ENCODE results near the gene SDK1.

SDK1 gene

GRCh38 chr7:3688071-3688470, 387.0 kb downstream of the SDK1 start:
- Histone ChIP-seq H3K4me1 (no peaks in the 10 kb centered on the region), H3K9ac (no peak overlapping the region), H3K27ac (no peak overlapping the region), H3K9me3 (ENCODE audit: control insufficient read depth, low read length) (no peaks in the 10 kb centered on the region), H2AFZ (no peak overlapping the region), H3K27me3 (ENCODE audit: control insufficient read depth, insufficient read depth, low read length) (no peaks in the 10 kb centered on the region), H3K79me2 (no peaks in the 10 kb centered on the region), H3K4me2 (ENCODE audit: low read length) (no peak overlapping the region), H3K36me3 (ENCODE audit: control insufficient read depth, insufficient read depth, low read length) (no peaks in the 10 kb centered on the region), H3K4me3 (ENCODE audit: low read depth, low read length) (no peak overlapping the region)
- TF ChIP-seq CTCF (IDR thresholded peaks at IDR 0.05) = no peak

- H3K4me2 ChIP-seq (ENCODE audit: low read length) = no peak overlapping the region
- no peak overlapping the region for H3K4me3 ChIP-seq (ENCODE audit: low read depth, low read length)
- no peaks in the 10 kb centered on the region for H3K4me1 ChIP-seq
- no peak overlapping the region for H3K27ac ChIP-seq
- no peaks in the 10 kb centered on the region for H3K36me3 ChIP-seq (ENCODE audit: control insufficient read depth, insufficient read depth, low read length)
- no peak overlapping the region for H3K9ac ChIP-seq
- no peak overlapping the region for H2AFZ ChIP-seq
- no peaks in the 10 kb centered on the region for H3K79me2 ChIP-seq
- no peaks in the 10 kb centered on the region for H3K27me3 ChIP-seq (ENCODE audit: control insufficient read depth, insufficient read depth, low read length)
- no peaks in the 10 kb centered on the region for H3K9me3 ChIP-seq (ENCODE audit: control insufficient read depth, low read length)
- no peak for TF ChIP-seq CTCF (IDR thresholded peaks at IDR 0.05)
Measured at GRCh38 chr7:3688842-3689241, 387.8 kb downstream of the SDK1 start.

- H3K79me2 ChIP-seq = no peaks in the 10 kb centered on the region
- no peaks in the 10 kb centered on the region for H3K27me3 ChIP-seq (ENCODE audit: control insufficient read depth, insufficient read depth, low read length)
- H3K4me3 ChIP-seq (ENCODE audit: low read depth, low read length) = no peak overlapping the region
- H3K4me1 ChIP-seq = no peaks in the 10 kb centered on the region
- TF ChIP-seq CTCF (IDR thresholded peaks at IDR 0.05) = no peak
- no peaks in the 10 kb centered on the region for H3K9me3 ChIP-seq (ENCODE audit: control insufficient read depth, low read length)
- H3K36me3 ChIP-seq (ENCODE audit: control insufficient read depth, insufficient read depth, low read length) = no peaks in the 10 kb centered on the region
- H2AFZ ChIP-seq = no peak overlapping the region
- no peak overlapping the region for H3K9ac ChIP-seq
- no peak overlapping the region for H3K27ac ChIP-seq
- H3K4me2 ChIP-seq (ENCODE audit: low read length) = no peak overlapping the region
Measured at GRCh38 chr7:3691478-3692158, 390.6 kb downstream of the SDK1 start.

GRCh38 chr7:3695602-3696001, 394.6 kb downstream of the SDK1 start:
- H2AFZ ChIP-seq = no peak overlapping the region
- no peak overlapping the region for H3K4me3 ChIP-seq (ENCODE audit: low read depth, low read length)
- no peak overlapping the region for H3K4me2 ChIP-seq (ENCODE audit: low read length)
- H3K9me3 ChIP-seq (ENCODE audit: control insufficient read depth, low read length) = no peaks in the 10 kb centered on the region
- no peak overlapping the region for H3K9ac ChIP-seq
- no peaks in the 10 kb centered on the region for H3K4me1 ChIP-seq
- H3K79me2 ChIP-seq = no peaks in the 10 kb centered on the region
- H3K36me3 ChIP-seq (ENCODE audit: control insufficient read depth, insufficient read depth, low read length) = no peaks in the 10 kb centered on the region
- TF ChIP-seq CTCF (IDR thresholded peaks at IDR 0.05) = no peak
- H3K27me3 ChIP-seq (ENCODE audit: control insufficient read depth, insufficient read depth, low read length) = no peaks in the 10 kb centered on the region
- no peak overlapping the region for H3K27ac ChIP-seq

GRCh38 chr7:3696113-3696512, 395.1 kb downstream of the SDK1 start:
- Histone ChIP-seq H3K9me3 (ENCODE audit: control insufficient read depth, low read length) (no peaks in the 10 kb centered on the region), H2AFZ (no peak overlapping the region), H3K4me3 (ENCODE audit: low read depth, low read length) (no peak overlapping the region), H3K79me2 (no peaks in the 10 kb centered on the region), H3K4me1 (no peaks in the 10 kb centered on the region), H3K4me2 (ENCODE audit: low read length) (no peak overlapping the region), H3K9ac (no peak overlapping the region), H3K27ac (no peak overlapping the region), H3K27me3 (ENCODE audit: control insufficient read depth, insufficient read depth, low read length) (no peaks in the 10 kb centered on the region), H3K36me3 (ENCODE audit: control insufficient read depth, insufficient read depth, low read length) (no peaks in the 10 kb centered on the region)
- no peak for TF ChIP-seq CTCF (IDR thresholded peaks at IDR 0.05)

Measured in parathyroid adenoma (tissue), 2 donors.